ENCODE measurements around the gene KCTD6.

GRCh38 chr3:58494107-58494506, 2.2 kb downstream of the KCTD6 start:
- TF ChIP-seq EZH2 (IDR thresholded peaks at IDR 0.05; ENCODE audit: borderline replicate concordance, insufficient read depth, low read length, poor library complexity, severe bottlenecking) = no peak
- TF ChIP-seq CTCF (IDR thresholded peaks at IDR 0.05; ENCODE audit: poor library complexity, severe bottlenecking) = no peak
- no peak for TF ChIP-seq REST (IDR thresholded peaks at IDR 0.05; ENCODE audit: borderline replicate concordance)

Measured in neural cell (in vitro differentiated cells).